Measurements from ENCODE around the gene CAST.

- TF ChIP-seq CTCF (IDR thresholded peaks at IDR 0.05) (no peak), POLR2A (IDR thresholded peaks at IDR 0.05) (no peak)
Observed at GRCh38 chr5:96794757-96795156, 132.6 kb downstream of the CAST start.
